GM12873 (cell line): ENCODE measurements around the gene RNPEPL1.
A peak's percentile ranks its signal among the peaks of the same experiment; 100 is the strongest.

Experiments used
- CTCF ChIP-seq: IDR thresholded peaks from 2 replicates; pipeline ENCODE4 v1.5.1; 2012; ENCODE audit warnings: low read depth, mild to moderate bottlenecking, moderate library complexity, low read length, control low read depth; ENCODE audit not compliant: insufficient read depth; ENCODE audit errors: missing control alignments

The RNPEPL1 gene

GRCh38 chr2:240565333-240566202 is 2.7 kb upstream of the RNPEPL1 start:
- no peak for TF ChIP-seq CTCF

- peak; percentile 76 for TF ChIP-seq CTCF
Observed at GRCh38 chr2:240566203-240567136, 1.8 kb upstream of the RNPEPL1 start.

- no peak for TF ChIP-seq CTCF
Observed at GRCh38 chr2:240567137-240567871, 980 bp upstream of the RNPEPL1 start.

- no peak for TF ChIP-seq CTCF
Observed at GRCh38 chr2:240568678-240569522, 616 bp downstream of the RNPEPL1 start.

GRCh38 chr2:240569523-240569997 is 1.3 kb downstream of the RNPEPL1 start:
- TF ChIP-seq CTCF = no peak

- no peak for TF ChIP-seq CTCF
Observed at GRCh38 chr2:240569998-240570530, 1.8 kb downstream of the RNPEPL1 start.
